Frontal cortex (tissue), 4 donors: ENCODE data around the gene G6PD. TPM values are rescaled to one million over a fixed set of nuclear protein-coding genes. Genes with fewer than 3 reads are reported as not detected.
"Not testable (repeated sequence)": the region's sequence is repeated elsewhere in the genome, so short reads cannot be mapped to it uniquely, and the experiment has no call there.

Experiments used
- DNase-seq, 2 donors: peaks; one replicate each; pipeline ENCODE4 v3.0.0; 2012; ENCODE audit warnings: low spot score in 2 of 2
- FAIRE-seq: peaks from 2 replicates; lab custom pipeline; 2012; peaks lifted over from hg19 to GRCh38; lab: Jason Lieb, UNC
- total RNA-seq: library from RNA; depleted of rRNA; stranded (reverse); fragments of >200 nt; gene quantifications from one replicate; pipeline ENCODE4 v1.2.3, GENCODE V29; 2014
- donor health status: control.
- donor health status: control.
- donor health status: control.

Gene G6PD
- total RNA-seq, 1 donor from 2014 or later: 16.3 TPM

GRCh38 chrX:154545673-154546274, 872 bp downstream of the G6PD start:
- DNase-seq: no peak
- no peak for FAIRE-seq

GRCh38 chrX:154542723-154543424, 3.8 kb downstream of the G6PD start:
- DNase-seq: no peak
- FAIRE-seq: no peak

GRCh38 chrX:154541896-154542722, 4.5 kb downstream of the G6PD start:
- DNase-seq: peak in 1 of 2 donors; percentile 39

GRCh38 chrX:154541589-154541895, 5.1 kb downstream of the G6PD start:
- no peak for DNase-seq
- no peak for FAIRE-seq

More at GRCh38 chrX:154541896-154542722, 4.5 kb downstream of the G6PD start:
- no peak for FAIRE-seq

GRCh38 chrX:154540897-154541535, 5.6 kb downstream of the G6PD start:
- FAIRE-seq: no peak
- DNase-seq: no peak

GRCh38 chrX:154540365-154540764, 6.3 kb downstream of the G6PD start:
- DNase-seq, FAIRE-seq: not testable (repeated sequence)

GRCh38 chrX:154539077-154539476, 7.6 kb downstream of the G6PD start:
- FAIRE-seq (no peak), DNase-seq (no peak)

- FAIRE-seq (no peak), DNase-seq (no peak)
Observed at GRCh38 chrX:154535892-154536291, 10.8 kb downstream of the G6PD start.

- DNase-seq (peak; percentile 86), FAIRE-seq (no peak)
Observed at GRCh38 chrX:154534526-154535322, 11.9 kb downstream of the G6PD start.

- DNase-seq: no peak
- FAIRE-seq: no peak
Observed at GRCh38 chrX:154532690-154533089, 14.0 kb downstream of the G6PD start.

- DNase-seq (no peak), FAIRE-seq (no peak)
Observed at GRCh38 chrX:154531626-154532025, 15.0 kb downstream of the G6PD start.

GRCh38 chrX:154530286-154530685, 16.4 kb downstream of the G6PD start:
- DNase-seq (no peak), FAIRE-seq (no peak)

GRCh38 chrX:154529206-154529612, 17.4 kb downstream of the G6PD start:
- FAIRE-seq: no peak
- DNase-seq: no peak

GRCh38 chrX:154526901-154527675, 19.6 kb downstream of the G6PD start:
- peak; percentile 53 to 62 for DNase-seq
- no peak for FAIRE-seq

GRCh38 chrX:154525606-154526490, 20.8 kb downstream of the G6PD start:
- no peak for FAIRE-seq
- DNase-seq: no peak

- FAIRE-seq (no peak), DNase-seq (no peak)
Observed at GRCh38 chrX:154519389-154519788, 27.3 kb downstream of the G6PD start.

- DNase-seq (no peak), FAIRE-seq (no peak)
Observed at GRCh38 chrX:154517101-154517781, 29.4 kb downstream of the G6PD start.
